ENCODE measurements around the gene CTSL. TPM values are rescaled to one million over a fixed set of nuclear protein-coding genes. Genes with fewer than 3 reads are reported as not detected.

The CTSL gene
- total RNA-seq, 1 donor from 2014 or later, result 162 TPM

GRCh38 chr9:87696641-87697040 is 29.3 kb upstream of the CTSL start:
- ATAC-seq (no peak), DNase-seq (ENCODE audit: low spot score) (no peak)

GRCh38 chr9:87698069-87698809 is 27.7 kb upstream of the CTSL start:
- ATAC-seq (no peak), DNase-seq (ENCODE audit: low spot score) (no peak)
- intact Hi-C loops (cut with DNase I), result no loop called here

More at GRCh38 chr9:87696641-87697040, 29.3 kb upstream of the CTSL start:
- intact Hi-C loops (cut with DNase I), result no loop called here

- no peak for ATAC-seq
- intact Hi-C loops (cut with DNase I), result no loop called here
- no peak for DNase-seq (ENCODE audit: low spot score)
These were observed 26.1 kb upstream of the CTSL start for GRCh38 chr9:87699835-87700234.

GRCh38 chr9:87701491-87701890 is 24.4 kb upstream of the CTSL start:
- ATAC-seq, result no peak
- DNase-seq (ENCODE audit: low spot score), result no peak
- intact Hi-C loops (cut with DNase I), result no loop called here

- no peak for ATAC-seq
- no peak for DNase-seq (ENCODE audit: low spot score)
- intact Hi-C loops (cut with DNase I), result no loop called here
These were observed 23.9 kb upstream of the CTSL start for GRCh38 chr9:87701931-87702421.

- ATAC-seq, result no peak
- intact Hi-C loops (cut with DNase I), result no loop called here
- no peak for DNase-seq (ENCODE audit: low spot score)
These were observed 23.0 kb upstream of the CTSL start for GRCh38 chr9:87702921-87703320.

GRCh38 chr9:87703636-87704276 is 22.2 kb upstream of the CTSL start:
- intact Hi-C loops (cut with DNase I), result no loop called here
- DNase-seq (ENCODE audit: low spot score) (no peak), ATAC-seq (no peak)

- no peak for ATAC-seq
- intact Hi-C loops (cut with DNase I), result no loop called here
These were observed 21.6 kb upstream of the CTSL start for GRCh38 chr9:87704342-87704741.

GRCh38 chr9:87706066-87706739 is 19.7 kb upstream of the CTSL start:
- intact Hi-C loops (cut with DNase I), result no loop called here
- DNase-seq (ENCODE audit: low spot score), result no peak

More at GRCh38 chr9:87704342-87704741, 21.6 kb upstream of the CTSL start:
- DNase-seq (ENCODE audit: low spot score), result no peak

GRCh38 chr9:87707805-87708506 is 18.0 kb upstream of the CTSL start:
- DNase-seq (ENCODE audit: low spot score) (no peak), ATAC-seq (no peak)
- intact Hi-C loops (cut with DNase I), result no loop called here

More at GRCh38 chr9:87706066-87706739, 19.7 kb upstream of the CTSL start:
- ATAC-seq, result no peak

GRCh38 chr9:87708546-87708945 is 17.4 kb upstream of the CTSL start:
- intact Hi-C loops (cut with DNase I), result no loop called here
- DNase-seq (ENCODE audit: low spot score), result no peak
- ATAC-seq, result no peak

GRCh38 chr9:87708986-87709728 is 16.8 kb upstream of the CTSL start:
- ATAC-seq, result no peak
- intact Hi-C loops (cut with DNase I), result no loop called here
- DNase-seq (ENCODE audit: low spot score), result no peak

- ATAC-seq (no peak), DNase-seq (ENCODE audit: low spot score) (no peak)
- intact Hi-C loops (cut with DNase I), result no loop called here
These were observed 15.5 kb upstream of the CTSL start for GRCh38 chr9:87710443-87710842.

GRCh38 chr9:87711857-87712800 is 13.8 kb upstream of the CTSL start:
- intact Hi-C loops (cut with DNase I), result no loop called here
- ATAC-seq, result no peak
- DNase-seq (ENCODE audit: low spot score), result no peak

- intact Hi-C loops (cut with DNase I), result no loop called here
- ATAC-seq (peak; percentile 3), DNase-seq (ENCODE audit: low spot score) (no peak)
These were observed 13.1 kb upstream of the CTSL start for GRCh38 chr9:87712801-87713277.

- intact Hi-C loops (cut with DNase I), result no loop called here
- ATAC-seq (peak; percentile 97), DNase-seq (ENCODE audit: low spot score) (peak; percentile 91)
These were observed 12.5 kb upstream of the CTSL start for GRCh38 chr9:87713278-87713987.

GRCh38 chr9:87713988-87714330 is 12.0 kb upstream of the CTSL start:
- DNase-seq (ENCODE audit: low spot score), result no peak
- intact Hi-C loops (cut with DNase I), result no loop called here
- ATAC-seq, result peak; percentile 14
